Liver (tissue), 3 donors: ENCODE results near the gene POLR3H.
A peak's percentile ranks its signal among the peaks of the same experiment; 100 is the strongest.

Source experiments
- EGR1 ChIP-seq, 2 donors: IDR thresholded peaks; 2 replicates each; pipeline ENCODE4 v1.6.1; 2016 to 2018; ENCODE audit warnings: antibody characterized with exemption in 2 of 2, low read depth in 2 of 2
- GABPA ChIP-seq, 2 donors: IDR thresholded peaks in 1 of 2; conservative IDR thresholded peaks in 1 of 2; 2 replicates each; pipeline ENCODE4 v1.6.1; 2016; ENCODE audit warnings: antibody characterized with exemption in 2 of 2, mild to moderate bottlenecking in 1 of 2, moderate library complexity in 1 of 2
- JUND ChIP-seq, 2 donors: IDR thresholded peaks; 2 replicates each; pipeline ENCODE4 v1.6.1; 2016; ENCODE audit warnings: antibody characterized with exemption in 2 of 2
- RAD21 ChIP-seq, 2 donors: IDR thresholded peaks; 2 replicates each; pipeline ENCODE4 v1.6.1; 2016; ENCODE audit warnings: antibody characterized with exemption in 2 of 2, mild to moderate bottlenecking in 2 of 2
- RXRA ChIP-seq, 2 donors: IDR thresholded peaks; 2 replicates each; pipeline ENCODE4 v1.6.1; 2017 to 2018; ENCODE audit warnings: antibody characterized with exemption in 2 of 2, mild to moderate bottlenecking in 1 of 2
- SP1 ChIP-seq: IDR thresholded peaks from 2 replicates; pipeline ENCODE4 v1.6.1; 2018; ENCODE audit warnings: antibody characterized with exemption, mild to moderate bottlenecking
- TAF1 ChIP-seq: conservative IDR thresholded peaks from 2 replicates; pipeline ENCODE4 v1.6.1; 2016; ENCODE audit warnings: antibody characterized with exemption, mild to moderate bottlenecking
- YY1 ChIP-seq: IDR thresholded peaks from 2 replicates; pipeline ENCODE4 v1.6.1; 2016; ENCODE audit warnings: antibody characterized with exemption, mild to moderate bottlenecking
- TF ChIP-seq, protein P1 (sequence below): fragments of 150-350 bp; IDR thresholded peaks from 2 replicates; pipeline ENCODE4 v1.5.1; 2017; ENCODE audit warnings: improper control_type of control experiment, low read depth, low read length; ENCODE audit not compliant: missing input control
- TF ChIP-seq, protein P2 (sequence below): IDR thresholded peaks from 2 replicates; pipeline ENCODE4 v1.6.1; 2016; ENCODE audit warnings: antibody characterized with exemption
- TF ChIP-seq, protein P3 (sequence below): IDR thresholded peaks from 2 replicates; pipeline ENCODE4 v1.6.1; 2016; ENCODE audit warnings: antibody characterized with exemption
- TF ChIP-seq, protein P4 (sequence below): IDR thresholded peaks from 2 replicates; pipeline ENCODE4 v1.6.1; 2016; ENCODE audit warnings: antibody characterized with exemption
- donor health status: healthy.
- donor health status: healthy.

DNA sequence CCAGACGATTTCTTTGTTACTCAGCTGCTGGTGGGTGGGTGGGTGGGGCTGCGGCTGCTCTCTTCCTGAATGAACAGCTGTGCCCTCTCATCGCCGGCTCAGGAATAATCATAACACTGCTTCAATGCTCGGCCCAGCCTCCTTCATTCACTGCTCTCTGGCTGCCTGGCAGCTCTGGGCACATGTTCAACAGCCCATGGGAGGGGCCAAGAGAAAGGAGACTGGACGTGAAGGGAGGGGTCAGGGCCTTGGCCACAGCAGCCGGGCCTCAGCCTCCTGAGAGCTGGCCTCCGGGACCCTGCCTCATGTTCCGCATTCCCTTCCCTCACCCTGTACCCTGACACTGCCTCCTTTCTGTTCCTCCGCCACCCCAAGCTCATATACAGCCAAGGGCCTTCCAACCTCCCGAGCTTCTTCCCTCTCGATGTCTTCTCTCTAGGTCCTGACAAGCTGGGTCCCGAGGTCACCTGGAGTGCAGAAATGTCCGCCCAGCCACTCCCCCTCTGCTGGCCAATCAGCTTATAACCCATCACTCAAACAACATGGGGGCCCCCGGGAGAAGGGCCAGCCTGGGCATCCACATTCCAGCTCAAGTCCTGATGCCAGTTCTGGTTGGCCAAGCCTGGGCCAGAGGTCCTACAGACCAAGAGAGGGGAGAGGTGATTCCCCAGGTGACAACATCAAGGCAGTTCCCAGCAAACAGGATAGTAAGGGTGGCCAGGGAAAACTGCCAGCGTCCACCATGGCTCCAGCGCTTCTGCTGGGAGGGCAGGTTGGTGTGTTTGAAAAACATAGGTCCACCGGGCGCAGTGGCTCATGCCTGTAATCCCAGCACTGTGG lies 13.4 kb upstream of the POLR3H start:
- TF ChIP-seq, protein P1, sequence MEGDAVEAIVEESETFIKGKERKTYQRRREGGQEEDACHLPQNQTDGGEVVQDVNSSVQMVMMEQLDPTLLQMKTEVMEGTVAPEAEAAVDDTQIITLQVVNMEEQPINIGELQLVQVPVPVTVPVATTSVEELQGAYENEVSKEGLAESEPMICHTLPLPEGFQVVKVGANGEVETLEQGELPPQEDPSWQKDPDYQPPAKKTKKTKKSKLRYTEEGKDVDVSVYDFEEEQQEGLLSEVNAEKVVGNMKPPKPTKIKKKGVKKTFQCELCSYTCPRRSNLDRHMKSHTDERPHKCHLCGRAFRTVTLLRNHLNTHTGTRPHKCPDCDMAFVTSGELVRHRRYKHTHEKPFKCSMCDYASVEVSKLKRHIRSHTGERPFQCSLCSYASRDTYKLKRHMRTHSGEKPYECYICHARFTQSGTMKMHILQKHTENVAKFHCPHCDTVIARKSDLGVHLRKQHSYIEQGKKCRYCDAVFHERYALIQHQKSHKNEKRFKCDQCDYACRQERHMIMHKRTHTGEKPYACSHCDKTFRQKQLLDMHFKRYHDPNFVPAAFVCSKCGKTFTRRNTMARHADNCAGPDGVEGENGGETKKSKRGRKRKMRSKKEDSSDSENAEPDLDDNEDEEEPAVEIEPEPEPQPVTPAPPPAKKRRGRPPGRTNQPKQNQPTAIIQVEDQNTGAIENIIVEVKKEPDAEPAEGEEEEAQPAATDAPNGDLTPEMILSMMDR, result no peak
- peak; percentile 65 to 86 for TF ChIP-seq RXRA (IDR thresholded peaks at IDR 0.05)
- TF ChIP-seq TAF1, result no peak
- no peak for TF ChIP-seq EGR1 (IDR thresholded peaks at IDR 0.05; ENCODE audit: low read depth in 2 of 2)
- peak in 1 of 2 donors; percentile 11 for TF ChIP-seq GABPA (IDR thresholded peaks at IDR 0.05 in 1 of 2, conservative IDR thresholded peaks at IDR 0.05 in 1 of 2)
- TF ChIP-seq, protein P2, sequence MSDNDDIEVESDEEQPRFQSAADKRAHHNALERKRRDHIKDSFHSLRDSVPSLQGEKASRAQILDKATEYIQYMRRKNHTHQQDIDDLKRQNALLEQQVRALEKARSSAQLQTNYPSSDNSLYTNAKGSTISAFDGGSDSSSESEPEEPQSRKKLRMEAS, result no peak
- TF ChIP-seq RAD21 (IDR thresholded peaks at IDR 0.05), result no peak
- peak in 1 of 2 donors; percentile 30 for TF ChIP-seq JUND (IDR thresholded peaks at IDR 0.05)
- TF ChIP-seq YY1, result peak; percentile 94
- TF ChIP-seq SP1, result peak; percentile 85
- TF ChIP-seq, protein P3, sequence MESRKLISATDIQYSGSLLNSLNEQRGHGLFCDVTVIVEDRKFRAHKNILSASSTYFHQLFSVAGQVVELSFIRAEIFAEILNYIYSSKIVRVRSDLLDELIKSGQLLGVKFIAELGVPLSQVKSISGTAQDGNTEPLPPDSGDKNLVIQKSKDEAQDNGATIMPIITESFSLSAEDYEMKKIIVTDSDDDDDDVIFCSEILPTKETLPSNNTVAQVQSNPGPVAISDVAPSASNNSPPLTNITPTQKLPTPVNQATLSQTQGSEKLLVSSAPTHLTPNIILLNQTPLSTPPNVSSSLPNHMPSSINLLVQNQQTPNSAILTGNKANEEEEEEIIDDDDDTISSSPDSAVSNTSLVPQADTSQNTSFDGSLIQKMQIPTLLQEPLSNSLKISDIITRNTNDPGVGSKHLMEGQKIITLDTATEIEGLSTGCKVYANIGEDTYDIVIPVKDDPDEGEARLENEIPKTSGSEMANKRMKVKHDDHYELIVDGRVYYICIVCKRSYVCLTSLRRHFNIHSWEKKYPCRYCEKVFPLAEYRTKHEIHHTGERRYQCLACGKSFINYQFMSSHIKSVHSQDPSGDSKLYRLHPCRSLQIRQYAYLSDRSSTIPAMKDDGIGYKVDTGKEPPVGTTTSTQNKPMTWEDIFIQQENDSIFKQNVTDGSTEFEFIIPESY, result peak; percentile 25
- TF ChIP-seq, protein P4, sequence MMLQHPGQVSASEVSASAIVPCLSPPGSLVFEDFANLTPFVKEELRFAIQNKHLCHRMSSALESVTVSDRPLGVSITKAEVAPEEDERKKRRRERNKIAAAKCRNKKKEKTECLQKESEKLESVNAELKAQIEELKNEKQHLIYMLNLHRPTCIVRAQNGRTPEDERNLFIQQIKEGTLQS, result no peak
